T-helper 1 cell treated with Interleukin-12 subunit alpha and Interleukin-12 subunit beta and Interleukin-4 antibody, amounts not matched to agents 30 μg/mL and 1 μg/mL, for 36 hours (primary cell): Measurements from ENCODE around the gene SPOPL.
A peak's percentile ranks its signal among the peaks of the same experiment; 100 is the strongest.

Source experiments
- H3K27ac Mint-ChIP-seq: one replicate; pipeline ENCODE4 v1.8.0; 2021; ENCODE audit warnings: mild to moderate bottlenecking, mixed read lengths
- H3K27me3 Mint-ChIP-seq: one replicate; pipeline ENCODE4 v1.8.0; 2021; ENCODE audit warnings: low read depth, mixed read lengths
- H3K36me3 Mint-ChIP-seq: one replicate; pipeline ENCODE4 v1.8.0; 2021; ENCODE audit warnings: low read depth, mixed read lengths
- H3K4me1 Mint-ChIP-seq: one replicate; pipeline ENCODE4 v1.8.0; 2021; ENCODE audit warnings: low read depth, mixed read lengths
- H3K4me3 Mint-ChIP-seq: one replicate; pipeline ENCODE4 v1.8.0; 2021; ENCODE audit warnings: mild to moderate bottlenecking, moderate library complexity, mixed read lengths
- H3K9me3 Mint-ChIP-seq: one replicate; pipeline ENCODE4 v1.8.0; 2021; ENCODE audit warnings: mixed read lengths

SPOPL gene

DNA sequence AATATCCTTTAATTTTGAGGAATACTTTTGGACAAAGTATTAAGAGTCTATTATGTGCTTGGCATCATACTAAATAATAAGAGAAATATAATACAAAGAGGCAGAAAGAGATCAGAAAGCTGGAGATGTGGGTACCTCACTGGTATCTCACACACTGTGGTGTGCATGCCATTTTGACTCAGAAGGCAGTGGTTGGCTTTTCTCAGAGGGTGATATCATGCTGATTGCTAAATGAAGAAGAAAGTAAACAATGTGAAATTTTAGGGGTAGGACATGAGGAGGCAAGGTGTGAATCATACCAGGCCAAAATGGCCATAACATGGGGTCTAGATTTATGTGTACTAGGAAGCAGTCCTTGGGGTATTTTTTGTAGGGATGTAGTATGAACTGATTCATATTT lies 16.6 kb upstream of the SPOPL start:
- H3K27me3 Mint-ChIP-seq = no peaks in the 10 kb centered on the region
- H3K4me1 Mint-ChIP-seq = no peaks in the 10 kb centered on the region
- H3K4me3 Mint-ChIP-seq = no peak overlapping the region
- no peak overlapping the region for H3K27ac Mint-ChIP-seq
- peaks cover 5% of the 10 kb centered on the region for H3K9me3 Mint-ChIP-seq
- no peaks in the 10 kb centered on the region for H3K36me3 Mint-ChIP-seq

DNA sequence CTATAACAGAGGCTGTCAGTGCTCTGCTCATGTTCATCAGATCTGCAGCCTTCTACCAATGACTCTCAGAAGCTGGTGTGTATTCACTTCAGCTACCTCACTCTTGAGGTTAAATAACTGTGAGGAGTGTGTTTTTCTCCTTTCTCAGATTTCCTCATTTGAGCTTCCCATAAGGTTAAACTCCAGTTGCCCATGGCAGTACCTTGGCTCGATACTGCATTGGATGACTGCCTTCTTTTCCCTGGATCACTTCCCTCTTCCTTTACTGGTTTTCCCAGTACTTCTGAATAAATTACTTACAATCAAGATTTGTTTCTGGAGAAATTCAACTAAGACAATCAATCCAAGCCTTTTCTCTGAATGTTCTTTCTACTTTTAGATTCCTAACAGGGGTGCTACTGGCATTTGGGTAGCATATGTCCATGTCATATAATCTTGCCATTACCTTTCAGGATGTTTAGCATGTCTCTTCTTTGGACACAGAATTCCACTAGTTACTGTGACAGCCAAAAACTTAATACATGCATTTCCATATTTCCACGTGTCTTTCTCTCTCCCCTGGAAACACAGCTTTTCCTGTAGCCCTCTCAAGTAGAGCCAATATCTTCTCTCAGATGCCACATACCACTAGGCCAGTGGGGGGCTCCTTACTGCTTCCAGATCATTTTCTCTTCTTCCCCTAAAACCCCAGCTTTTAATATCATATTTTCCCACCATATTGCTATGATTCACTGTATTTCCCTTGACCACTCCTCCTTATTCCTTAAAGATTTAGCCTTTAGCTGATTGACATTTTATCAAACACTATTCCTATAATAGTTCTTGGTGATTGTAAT lies 15.0 kb upstream of the SPOPL start:
- peaks cover 5% of the 10 kb centered on the region for H3K9me3 Mint-ChIP-seq
- H3K27ac Mint-ChIP-seq = no peak overlapping the region
- no peak overlapping the region for H3K4me3 Mint-ChIP-seq
- no peaks in the 10 kb centered on the region for H3K4me1 Mint-ChIP-seq
- no peaks in the 10 kb centered on the region for H3K36me3 Mint-ChIP-seq
- no peaks in the 10 kb centered on the region for H3K27me3 Mint-ChIP-seq

DNA sequence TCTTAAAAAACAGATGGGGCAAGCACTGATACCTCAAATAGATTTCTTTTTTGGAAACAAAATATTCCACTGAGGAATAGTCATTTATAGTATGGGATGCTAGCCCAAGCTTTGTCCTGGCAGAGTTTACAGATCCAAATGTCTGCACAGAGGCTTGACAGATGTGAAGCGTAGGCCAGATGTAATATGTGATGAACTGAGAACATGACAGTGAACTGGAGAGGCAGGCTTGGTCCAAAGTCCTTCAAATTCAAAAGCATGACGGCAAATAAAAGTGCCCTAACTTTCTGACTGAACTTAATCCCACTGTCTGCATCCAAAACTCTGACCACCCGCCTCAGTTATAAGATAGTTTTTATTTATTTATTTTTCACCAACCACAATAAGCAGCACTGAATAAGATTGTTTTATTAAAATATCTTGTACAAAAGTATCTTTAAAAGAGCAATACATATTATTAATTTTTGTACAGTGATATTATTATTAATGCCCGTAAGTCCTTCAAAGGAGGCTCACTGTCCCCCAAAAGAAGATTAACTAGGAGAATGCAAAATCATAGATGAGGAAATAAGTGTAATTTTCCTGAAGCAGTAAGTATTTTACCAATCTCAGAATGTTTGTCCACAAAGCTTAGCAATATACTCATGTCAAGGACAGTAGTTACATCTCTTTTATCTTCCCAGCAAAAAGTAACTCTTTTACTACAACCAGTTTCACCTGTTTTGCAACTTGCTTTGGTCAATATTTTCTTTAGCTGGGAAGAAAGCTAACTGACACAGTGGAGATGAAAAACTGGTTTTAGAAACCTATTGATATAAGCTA lies 10.7 kb upstream of the SPOPL start:
- Mint-ChIP-seq H3K36me3 (no peaks in the 10 kb centered on the region), H3K4me1 (no peaks in the 10 kb centered on the region), H3K27me3 (no peaks in the 10 kb centered on the region), H3K27ac (no peak overlapping the region), H3K4me3 (no peak overlapping the region), H3K9me3 (no peaks in the 10 kb centered on the region)

DNA sequence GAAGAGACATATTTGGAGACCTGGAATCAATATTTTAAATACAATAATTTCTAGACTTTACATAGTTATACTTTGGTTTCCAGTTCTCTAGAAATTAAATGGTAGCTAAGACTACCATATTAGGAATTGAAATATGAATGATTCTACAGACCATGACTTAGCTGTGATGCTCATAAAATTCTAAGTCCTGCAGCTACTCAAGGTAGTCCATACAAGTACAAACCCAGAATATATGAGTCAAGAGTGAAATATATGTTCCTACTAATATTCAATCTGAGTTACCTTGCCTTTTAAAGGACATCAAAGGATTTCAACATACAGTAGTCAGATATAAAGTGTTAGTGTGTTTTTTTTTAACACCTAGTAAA lies 10.1 kb upstream of the SPOPL start:
- no peaks in the 10 kb centered on the region for H3K36me3 Mint-ChIP-seq
- H3K27me3 Mint-ChIP-seq = no peaks in the 10 kb centered on the region
- H3K4me3 Mint-ChIP-seq = no peak overlapping the region
- no peak overlapping the region for H3K27ac Mint-ChIP-seq
- no peaks in the 10 kb centered on the region for H3K9me3 Mint-ChIP-seq
- H3K4me1 Mint-ChIP-seq = no peaks in the 10 kb centered on the region

DNA sequence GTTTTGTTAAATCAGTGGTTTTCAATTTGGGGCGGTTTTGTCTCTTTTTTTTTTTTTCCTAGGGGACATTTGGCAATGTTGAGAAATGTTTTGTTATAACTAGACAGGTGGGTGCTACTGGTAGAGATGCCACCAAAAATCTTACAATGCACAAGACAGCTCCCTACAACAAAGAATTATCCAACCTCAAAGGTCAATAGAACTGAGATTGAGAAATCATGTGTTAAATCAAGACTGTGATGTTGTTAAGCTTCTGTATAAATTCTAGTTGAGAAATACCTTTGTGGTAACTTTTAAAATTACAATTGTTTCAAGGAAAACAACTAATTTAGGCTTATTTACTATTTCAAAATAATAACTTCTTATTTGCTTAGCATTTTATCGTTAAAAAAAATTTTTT lies 9.4 kb upstream of the SPOPL start:
- Mint-ChIP-seq H3K36me3 (no peaks in the 10 kb centered on the region), H3K27ac (no peak overlapping the region), H3K4me3 (no peak overlapping the region), H3K27me3 (no peaks in the 10 kb centered on the region), H3K9me3 (no peaks in the 10 kb centered on the region), H3K4me1 (no peaks in the 10 kb centered on the region)

DNA sequence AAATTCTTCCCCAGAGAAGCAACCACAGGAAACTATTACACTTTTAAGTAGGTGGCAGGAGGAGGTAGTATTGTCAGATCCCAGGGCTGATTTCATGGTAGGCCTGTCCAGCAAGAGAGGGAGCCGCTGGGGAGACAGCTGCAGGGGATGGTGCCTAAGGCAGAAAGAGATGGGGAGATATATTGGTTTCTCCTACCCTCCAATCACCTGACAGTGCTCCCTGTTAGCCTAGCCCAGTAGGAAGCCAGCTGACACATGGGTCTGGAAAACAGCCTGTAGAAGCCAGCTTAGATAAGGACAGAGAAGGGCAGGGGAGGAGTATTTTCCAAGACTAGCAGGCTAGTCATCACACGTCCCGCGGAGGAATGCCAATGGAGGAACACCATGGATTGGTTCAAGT lies 8.2 kb upstream of the SPOPL start:
- no peaks in the 10 kb centered on the region for H3K27me3 Mint-ChIP-seq
- no peak overlapping the region for H3K4me3 Mint-ChIP-seq
- H3K4me1 Mint-ChIP-seq = no peaks in the 10 kb centered on the region
- no peaks in the 10 kb centered on the region for H3K36me3 Mint-ChIP-seq
- H3K9me3 Mint-ChIP-seq = no peaks in the 10 kb centered on the region
- H3K27ac Mint-ChIP-seq = no peak overlapping the region

DNA sequence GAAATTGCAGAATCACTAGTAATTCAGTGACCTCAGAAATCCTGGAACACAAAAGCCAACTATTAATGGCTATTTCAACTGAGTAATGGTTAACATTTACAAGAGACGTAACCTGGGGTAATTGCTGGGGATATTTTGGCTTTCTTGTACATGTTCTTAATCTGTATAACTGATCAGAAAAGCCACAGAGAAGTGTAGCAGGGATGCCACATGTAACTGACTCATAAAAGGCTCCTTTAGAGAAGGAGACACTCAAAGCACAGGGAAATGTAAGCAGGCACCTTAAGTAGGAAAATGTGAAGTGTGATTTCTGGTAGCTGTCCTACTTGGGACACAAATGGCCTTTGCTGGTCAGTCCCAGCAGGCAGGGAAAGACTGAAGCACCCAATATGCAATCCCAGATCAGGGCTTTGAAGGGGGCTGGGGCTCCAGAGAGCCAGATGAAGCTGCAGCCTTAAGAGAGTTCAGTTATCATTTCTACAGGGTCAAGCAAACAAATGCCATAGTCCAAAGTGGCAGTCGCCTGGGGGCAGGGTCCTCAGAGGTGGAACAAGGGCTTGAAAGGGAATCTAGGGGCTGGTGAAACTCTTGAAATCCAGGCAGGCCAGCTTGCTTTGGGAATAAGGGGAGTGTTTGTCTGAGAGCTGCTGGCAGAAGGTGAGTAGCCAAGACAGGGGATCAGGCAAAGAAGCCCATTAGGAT lies 7.2 kb upstream of the SPOPL start:
- Mint-ChIP-seq H3K27me3 (no peaks in the 10 kb centered on the region), H3K4me3 (no peak overlapping the region), H3K9me3 (no peaks in the 10 kb centered on the region), H3K27ac (no peak overlapping the region), H3K4me1 (no peaks in the 10 kb centered on the region), H3K36me3 (no peaks in the 10 kb centered on the region)

DNA sequence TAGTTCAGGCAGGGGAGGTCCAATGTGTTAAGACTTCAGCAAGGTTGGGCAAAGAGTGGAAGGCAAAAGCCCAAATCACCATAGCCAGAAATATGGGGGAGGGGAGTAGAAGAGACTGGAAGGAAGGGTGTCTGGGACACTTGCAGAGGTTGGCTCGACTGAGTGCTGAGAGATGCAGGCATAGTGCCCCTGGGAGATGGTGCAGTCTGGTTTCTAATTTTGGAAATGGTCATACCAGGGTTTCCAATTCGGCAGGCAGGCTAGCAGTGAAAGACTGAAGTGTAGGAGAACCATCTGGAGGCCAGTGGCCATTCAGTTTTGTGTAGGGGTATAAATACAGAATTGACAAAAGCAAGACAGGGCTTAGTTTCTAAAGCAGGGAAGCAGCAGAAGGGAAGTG lies 6.2 kb upstream of the SPOPL start:
- Mint-ChIP-seq H3K27ac (no peak overlapping the region), H3K27me3 (no peaks in the 10 kb centered on the region), H3K4me3 (no peak overlapping the region), H3K36me3 (no peaks in the 10 kb centered on the region), H3K9me3 (no peaks in the 10 kb centered on the region), H3K4me1 (no peaks in the 10 kb centered on the region)

DNA sequence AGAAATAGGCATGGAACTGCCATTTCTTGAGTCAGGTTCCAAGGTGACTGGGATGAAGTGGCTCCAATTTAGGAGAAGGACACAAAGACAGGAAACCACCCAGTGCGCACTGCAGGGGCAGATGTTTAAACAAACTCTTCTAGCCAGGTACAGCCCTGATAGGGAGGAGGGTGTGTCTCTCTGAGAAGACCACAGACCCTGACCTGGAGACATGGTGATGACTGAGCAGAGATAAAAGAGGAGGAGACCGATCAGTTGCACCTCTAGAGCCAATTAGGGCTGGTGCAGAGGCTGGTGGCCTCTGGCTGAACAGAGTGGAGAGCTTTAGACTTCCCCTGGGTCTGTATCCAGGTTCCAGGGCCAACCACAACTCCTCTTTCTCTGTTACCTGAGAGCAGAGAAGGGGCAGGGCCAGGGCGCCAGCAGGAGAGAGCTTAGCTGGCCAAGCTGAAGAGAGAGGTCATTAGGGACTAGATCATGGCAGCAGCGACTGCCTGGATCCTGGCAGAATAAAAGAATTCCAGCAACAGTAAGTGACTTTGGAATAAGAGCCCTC lies 5.4 kb upstream of the SPOPL start:
- Mint-ChIP-seq H3K27ac (no peak overlapping the region), H3K9me3 (no peaks in the 10 kb centered on the region), H3K4me1 (peaks cover 2% of the 10 kb centered on the region), H3K4me3 (no peak overlapping the region), H3K27me3 (no peaks in the 10 kb centered on the region), H3K36me3 (no peaks in the 10 kb centered on the region)

DNA sequence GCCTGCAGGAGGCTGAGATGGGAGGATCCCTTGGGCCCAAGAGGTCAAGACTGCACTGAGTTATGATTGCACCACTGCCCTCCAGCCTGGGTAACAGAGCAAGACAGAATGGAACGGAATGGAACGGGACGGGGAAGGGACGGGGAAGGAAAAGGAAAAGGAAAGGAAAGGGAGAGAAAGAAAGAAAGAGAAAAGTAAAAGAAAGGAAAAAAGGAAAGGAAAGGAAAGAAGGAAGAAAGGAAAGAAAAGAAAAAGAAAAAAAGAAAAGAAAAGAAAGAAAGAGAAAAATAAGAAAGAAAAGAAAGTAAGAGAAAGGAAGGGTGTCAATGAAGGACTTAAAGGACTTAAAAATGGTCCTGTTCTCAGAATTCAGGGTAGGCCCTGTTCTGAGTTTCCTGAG lies 4.3 kb upstream of the SPOPL start:
- no peak overlapping the region for H3K27ac Mint-ChIP-seq
- no peak overlapping the region for H3K4me3 Mint-ChIP-seq
- no peaks in the 10 kb centered on the region for H3K36me3 Mint-ChIP-seq
- no peaks in the 10 kb centered on the region for H3K27me3 Mint-ChIP-seq
- peaks cover 4% of the 10 kb centered on the region for H3K4me1 Mint-ChIP-seq
- H3K9me3 Mint-ChIP-seq = no peaks in the 10 kb centered on the region

DNA sequence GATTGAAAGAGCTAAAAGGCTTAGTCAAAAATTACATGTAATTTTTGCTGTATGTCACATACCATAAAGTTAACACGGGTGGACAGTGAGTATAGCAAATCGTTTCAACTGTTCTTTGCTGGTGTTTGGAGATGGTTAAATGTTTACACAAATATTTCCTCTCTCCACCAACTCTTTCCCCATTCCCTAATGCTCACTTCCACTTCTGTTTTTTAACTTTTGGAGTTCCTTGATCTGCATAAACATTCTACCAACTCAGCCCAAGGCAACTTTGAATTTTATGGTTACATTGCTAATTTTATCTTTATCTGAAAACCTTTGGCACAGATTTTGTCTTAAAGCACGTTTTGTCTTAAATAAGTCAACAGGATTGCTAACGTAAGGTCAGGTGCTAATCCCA lies 1.9 kb upstream of the SPOPL start:
- H3K4me1 Mint-ChIP-seq = peaks cover 24% of the 10 kb centered on the region
- no peaks in the 10 kb centered on the region for H3K36me3 Mint-ChIP-seq
- no peaks in the 10 kb centered on the region for H3K9me3 Mint-ChIP-seq
- H3K4me3 Mint-ChIP-seq = no peak overlapping the region
- no peak overlapping the region for H3K27ac Mint-ChIP-seq
- no peaks in the 10 kb centered on the region for H3K27me3 Mint-ChIP-seq

DNA sequence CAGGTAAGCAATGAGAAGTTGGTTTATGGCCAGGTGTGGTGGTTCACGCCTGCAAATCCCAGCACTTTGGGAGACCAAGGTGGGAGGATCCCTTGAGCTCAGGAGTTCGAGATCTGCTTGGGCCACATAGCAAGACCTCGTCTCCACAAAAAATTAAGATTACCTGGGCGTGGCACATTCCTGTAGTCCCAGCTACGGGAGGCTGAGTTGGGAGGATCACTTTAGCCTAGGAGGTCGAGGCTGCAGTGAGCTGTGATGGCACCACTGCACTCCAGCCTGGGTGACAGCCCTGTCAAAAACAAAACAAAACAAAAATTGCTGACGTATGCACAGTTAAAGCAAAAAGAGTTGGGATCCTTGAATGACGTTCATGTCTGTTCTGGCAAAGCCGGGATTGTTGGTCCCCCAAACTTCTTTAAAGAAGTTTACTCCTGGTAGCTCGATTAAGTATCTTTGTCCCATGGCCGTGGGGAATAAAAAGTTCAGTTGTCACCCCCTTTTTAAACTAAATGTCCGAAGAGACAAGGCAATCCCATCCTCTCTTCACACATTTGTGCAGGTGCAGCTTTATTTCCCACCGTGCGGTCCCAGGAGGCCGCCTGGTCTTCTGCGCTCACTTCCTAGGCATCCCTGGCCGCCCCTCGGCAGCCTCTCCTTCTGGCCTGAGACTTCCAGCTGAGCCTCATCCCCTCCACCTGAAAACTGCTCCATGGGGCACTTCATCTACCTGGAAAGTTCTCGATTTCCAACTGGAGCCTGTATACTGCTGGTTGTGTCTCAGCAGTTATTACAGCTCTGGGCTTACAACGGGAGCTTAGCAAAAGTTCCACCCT lies 762 bp upstream of the SPOPL start:
- peaks cover 24% of the 10 kb centered on the region for H3K4me1 Mint-ChIP-seq
- H3K27me3 Mint-ChIP-seq = no peaks in the 10 kb centered on the region
- H3K36me3 Mint-ChIP-seq = no peaks in the 10 kb centered on the region
- H3K4me3 Mint-ChIP-seq = peak overlapping the region; percentile 84
- no peaks in the 10 kb centered on the region for H3K9me3 Mint-ChIP-seq
- peak overlapping the region; percentile 36 for H3K27ac Mint-ChIP-seq

DNA sequence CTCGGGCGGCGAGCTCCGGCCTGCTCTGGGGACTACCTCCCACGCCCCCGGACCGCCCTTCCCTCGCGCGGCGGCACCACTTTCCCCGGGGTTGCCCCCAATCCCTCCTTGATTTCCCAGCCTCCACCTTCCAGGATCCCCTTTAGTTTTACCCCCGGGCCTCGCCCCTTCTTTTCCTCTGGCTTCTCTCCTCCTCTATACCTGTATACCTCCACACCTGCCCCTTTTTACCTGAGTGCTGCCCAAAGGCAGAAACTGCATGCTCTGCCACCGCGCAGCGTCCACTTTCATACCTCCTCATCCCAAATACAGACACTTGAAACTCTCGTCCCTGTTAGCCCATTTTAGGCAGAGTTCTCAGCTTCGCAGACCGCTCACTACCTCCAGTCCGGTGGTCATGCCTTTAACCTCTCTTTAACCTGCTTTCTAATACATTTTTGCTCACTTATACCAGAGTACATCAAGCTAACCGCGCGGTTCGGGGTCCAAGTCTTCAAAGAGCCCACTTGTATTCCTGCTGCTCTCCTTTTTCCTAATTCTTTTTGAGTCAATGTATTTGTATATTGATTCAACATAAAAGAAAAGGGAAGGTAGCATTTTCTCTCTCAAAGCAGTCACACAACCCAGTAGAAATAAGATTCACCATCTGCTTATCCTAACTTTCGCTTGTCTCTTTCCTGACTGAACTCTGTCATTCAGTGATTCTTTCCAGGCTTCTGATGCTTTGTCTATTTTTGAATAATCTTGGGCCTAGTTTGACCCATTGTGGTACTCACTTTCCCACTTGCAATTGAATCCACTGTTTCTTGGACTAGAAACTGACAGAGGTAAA lies 901 bp downstream of the SPOPL start:
- H3K36me3 Mint-ChIP-seq = peaks cover 2% of the 10 kb centered on the region
- peak overlapping the region; percentile 95 for H3K27ac Mint-ChIP-seq
- H3K27me3 Mint-ChIP-seq = no peaks in the 10 kb centered on the region
- H3K9me3 Mint-ChIP-seq = no peaks in the 10 kb centered on the region
- peak overlapping the region; percentile 99 for H3K4me3 Mint-ChIP-seq
- H3K4me1 Mint-ChIP-seq = peaks cover 30% of the 10 kb centered on the region
